ENCODE results near the gene HIPK1. TPM values are rescaled to one million over a fixed set of nuclear protein-coding genes. Genes with fewer than 3 reads are reported as not detected.

The HIPK1 gene
- total RNA-seq, 1 experiment from 2014 or later = 40.1 TPM

- H2AFZ ChIP-seq (ENCODE audit: low read depth, low read length, poor library complexity, severe bottlenecking) = no peak overlapping the region
- H3K4me2 ChIP-seq (ENCODE audit: low read length) = no peak overlapping the region
- RAD21 ChIA-PET (ENCODE audit: low non-redundant PET in 1 of 2, low total read pairs in 2 of 2, uncharacterized antibody in 2 of 2, unreplicated experiment in 2 of 2) = no interaction called here
- TF ChIP-seq SRF (IDR thresholded peaks at IDR 0.05; ENCODE audit: low read depth) = no peak
- TF ChIP-seq MAX (IDR thresholded peaks at IDR 0.05) = no peak
- TF ChIP-seq TCF7L2 (IDR thresholded peaks at IDR 0.05; ENCODE audit: borderline replicate concordance, extremely low read depth, insufficient read depth, insufficient read length) = no peak
- no peak for TF ChIP-seq CEBPB (IDR thresholded peaks at IDR 0.05; ENCODE audit: low read depth)
- no peak for TF ChIP-seq FOSL1 (IDR thresholded peaks at IDR 0.05; ENCODE audit: low read depth)
- no peak for TF ChIP-seq EGR1 (IDR thresholded peaks at IDR 0.05; ENCODE audit: low read depth)
- TF ChIP-seq ZNF274 (IDR thresholded peaks at IDR 0.05; ENCODE audit: low read depth, low read length) = no peak
- TF ChIP-seq CTCF (IDR thresholded peaks at IDR 0.05 in 2 of 3, conservative IDR thresholded peaks at IDR 0.05 in 1 of 3; ENCODE audit: borderline replicate concordance in 1 of 3, insufficient read depth in 1 of 3, low read depth in 2 of 3, low read length in 2 of 3) = no peak
- TF ChIP-seq REST (IDR thresholded peaks at IDR 0.05; ENCODE audit: low read depth) = no peak
- no peak for TF ChIP-seq SIN3A (IDR thresholded peaks at IDR 0.05; ENCODE audit: low read depth)
- TF ChIP-seq POLR2AphosphoS5 (IDR thresholded peaks at IDR 0.05; ENCODE audit: low read depth, low read length) = no peak
- no peak for TF ChIP-seq ELF1 (IDR thresholded peaks at IDR 0.05; ENCODE audit: borderline replicate concordance, low read depth)
- no peak for TF ChIP-seq SP1 (IDR thresholded peaks at IDR 0.05; ENCODE audit: low read depth)
- TF ChIP-seq JUND (IDR thresholded peaks at IDR 0.05) = no peak
- TF ChIP-seq EZH2phosphoT487 (IDR thresholded peaks at IDR 0.05; ENCODE audit: borderline replicate concordance) = no peak
- no peak for TF ChIP-seq ZBTB33 (IDR thresholded peaks at IDR 0.05; ENCODE audit: extremely low read depth, insufficient replicate concordance, low read length)
- no peak for TF ChIP-seq ATF3 (IDR thresholded peaks at IDR 0.05)
- TF ChIP-seq ZFX (IDR thresholded peaks at IDR 0.05) = no peak
- H4K20me1 ChIP-seq (ENCODE audit: insufficient read depth) = no peaks in the 10 kb centered on the region
- H3K27me3 ChIP-seq (ENCODE audit: insufficient read depth, low read length) = no peaks in the 10 kb centered on the region
- no peak overlapping the region for H3K27ac ChIP-seq (ENCODE audit: low read depth, low read length)
- peaks cover 2 to 3% of the 10 kb centered on the region in 2 experiments; a peak in 1 of 4 replicates for H3K4me1 ChIP-seq (ENCODE audit: control insufficient read depth in 1 of 2, insufficient read depth in 2 of 2, low read length in 2 of 2)
- DNase-seq (ENCODE audit: low read depth, low spot score) (no peak), ATAC-seq (no peak)
- intact Hi-C loops (cut with micrococcal nuclease) = no loop called here
- H3K36me3 ChIP-seq (ENCODE audit: control insufficient read depth in 1 of 2, insufficient read depth in 2 of 2, low read length in 2 of 2) = peaks cover 3% of the 10 kb centered on the region in 2 experiments; a peak in 2 of 4 replicates
- CTCF ChIA-PET = interaction anchor here (0.9 to 1.3 kb wide), 2 partner anchors 15 to 31 kb away, joined by 3 read pairs; no protein-coding TSS in a partner anchor
- H3K79me2 ChIP-seq (ENCODE audit: insufficient read depth, low read length) = peaks cover 67% of the 10 kb centered on the region
- no peaks in the 10 kb centered on the region for H3K9me2 ChIP-seq (ENCODE audit: insufficient read depth)
- BruUV-seq (replicated peaks) = no TSS peak
- POLR2A ChIA-PET = no interaction called here
- no peak overlapping the region for H3K4me3 ChIP-seq (replicated peaks in 1 of 2; ENCODE audit: low read depth in 1 of 2, low read length in 2 of 2)
- no peaks in the 10 kb centered on the region for H3K9me3 ChIP-seq (ENCODE audit: control insufficient read depth in 1 of 2, insufficient read depth in 1 of 2, low read depth in 1 of 2, low read length in 2 of 2)
- H3K9ac ChIP-seq (ENCODE audit: low read length) = no peak overlapping the region
Observed at GRCh38 chr1:113947388-113948107, 18.4 kb downstream of the HIPK1 start.
